NCI-H1092 treated with DMSO at 0.1 percent for 48 hours (cell line): Measurements from ENCODE around the gene PRR14L.
"Not testable (repeated sequence)": the region's sequence is repeated elsewhere in the genome, so short reads cannot be mapped to it uniquely, and the experiment has no call there.

Experiments
- DNase-seq: peaks from one replicate; lab custom pipeline; 2025; lab: John Stamatoyannopoulos, UW

PRR14L gene

GRCh38 chr22:31682751-31683150 lies 67.2 kb downstream of the PRR14L start:
- no peak for DNase-seq

DNA sequence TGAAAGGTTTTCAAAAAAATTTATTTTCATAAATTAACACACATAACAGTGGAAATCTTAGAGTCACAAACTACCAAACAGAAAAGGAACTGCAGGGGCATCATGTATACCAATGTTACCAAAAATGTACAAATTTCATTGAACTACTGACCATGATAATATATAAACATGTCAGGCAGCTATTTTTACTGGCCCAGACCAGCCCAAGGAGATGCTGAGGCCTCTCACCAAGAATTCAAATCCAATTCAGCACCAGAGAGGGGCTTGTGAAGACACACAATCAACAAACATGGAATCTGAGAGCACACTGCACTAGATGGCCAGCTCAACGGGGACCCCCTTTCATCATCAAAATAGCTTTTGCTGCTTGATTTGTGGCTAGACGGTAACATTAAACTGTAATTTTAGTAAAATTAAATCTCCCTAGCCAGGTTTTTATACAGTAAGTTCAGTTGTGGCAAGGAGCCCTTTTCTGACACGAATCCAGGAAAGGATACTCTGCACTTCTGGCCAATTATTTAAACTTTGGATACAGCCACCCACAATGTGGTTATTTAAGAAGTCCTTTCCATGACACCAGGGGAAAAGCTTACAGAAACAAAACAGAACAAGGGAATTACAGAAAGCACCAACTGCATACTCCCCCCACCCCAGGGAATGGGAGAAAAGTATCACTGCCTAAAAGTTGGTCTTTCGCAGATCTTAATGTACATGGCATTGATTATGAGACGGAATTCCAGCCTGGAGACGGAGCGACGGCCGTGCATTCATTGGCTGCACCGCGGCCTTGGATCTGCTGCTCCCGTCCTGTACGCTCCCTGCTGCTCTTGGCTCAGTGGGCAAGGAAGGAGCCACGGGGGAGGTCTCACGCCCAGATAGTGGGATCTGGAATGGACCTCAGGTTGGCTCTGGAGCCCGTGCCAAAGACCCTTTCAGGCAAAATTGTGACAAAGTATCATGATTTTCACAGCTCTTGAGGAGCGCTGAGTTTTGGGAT lies 68.3 kb downstream of the PRR14L start:
- DNase-seq: no peak

GRCh38 chr22:31680861-31681341 lies 69.0 kb downstream of the PRR14L start:
- DNase-seq: no peak

- DNase-seq: no peak
These were observed 71.2 kb downstream of the PRR14L start for GRCh38 chr22:31678748-31679147.

DNA sequence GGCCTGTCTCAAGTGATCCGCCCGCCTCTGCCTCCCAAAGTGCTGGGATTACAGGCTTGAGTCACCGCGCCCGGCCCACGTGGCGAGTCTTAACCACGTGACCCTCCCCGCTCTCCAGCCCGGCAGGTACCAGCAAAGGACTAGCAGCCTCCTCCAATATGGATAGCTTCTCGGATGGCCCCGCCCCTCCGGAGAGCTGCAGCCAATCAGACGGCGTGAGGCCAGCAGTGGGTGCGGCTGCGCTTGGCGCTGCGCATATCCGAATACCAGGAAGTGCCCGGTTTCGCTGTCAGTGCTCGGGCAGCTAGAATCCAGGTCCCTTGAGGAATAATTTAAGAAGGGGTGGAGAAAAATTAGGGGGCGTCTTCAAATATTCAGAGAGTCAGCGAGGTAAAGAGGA lies 73.2 kb downstream of the PRR14L start:
- no peak for DNase-seq

- not testable (repeated sequence) for DNase-seq
These were observed 75.7 kb downstream of the PRR14L start for GRCh38 chr22:31674219-31674618.

GRCh38 chr22:31668849-31669248 lies 81.1 kb downstream of the PRR14L start:
- not testable (repeated sequence) for DNase-seq

DNA sequence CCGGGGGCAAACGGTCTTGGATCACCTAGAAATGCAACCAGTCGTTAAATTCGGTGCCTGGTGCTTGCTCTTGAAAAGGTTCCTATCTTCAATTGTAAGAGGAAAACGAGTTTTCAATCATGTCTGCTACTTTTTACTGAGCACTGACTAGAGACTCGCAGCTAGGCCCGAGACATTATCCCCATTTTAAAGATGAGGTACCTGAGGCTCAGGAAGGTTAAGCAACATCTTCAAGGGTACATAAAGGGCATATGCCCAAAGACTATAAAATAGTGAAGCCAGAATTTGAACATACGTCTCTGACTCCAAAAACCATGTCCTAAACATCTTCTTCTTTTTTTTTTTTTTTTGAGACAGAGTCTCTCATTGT lies 87.3 kb downstream of the PRR14L start:
- no peak for DNase-seq

DNA sequence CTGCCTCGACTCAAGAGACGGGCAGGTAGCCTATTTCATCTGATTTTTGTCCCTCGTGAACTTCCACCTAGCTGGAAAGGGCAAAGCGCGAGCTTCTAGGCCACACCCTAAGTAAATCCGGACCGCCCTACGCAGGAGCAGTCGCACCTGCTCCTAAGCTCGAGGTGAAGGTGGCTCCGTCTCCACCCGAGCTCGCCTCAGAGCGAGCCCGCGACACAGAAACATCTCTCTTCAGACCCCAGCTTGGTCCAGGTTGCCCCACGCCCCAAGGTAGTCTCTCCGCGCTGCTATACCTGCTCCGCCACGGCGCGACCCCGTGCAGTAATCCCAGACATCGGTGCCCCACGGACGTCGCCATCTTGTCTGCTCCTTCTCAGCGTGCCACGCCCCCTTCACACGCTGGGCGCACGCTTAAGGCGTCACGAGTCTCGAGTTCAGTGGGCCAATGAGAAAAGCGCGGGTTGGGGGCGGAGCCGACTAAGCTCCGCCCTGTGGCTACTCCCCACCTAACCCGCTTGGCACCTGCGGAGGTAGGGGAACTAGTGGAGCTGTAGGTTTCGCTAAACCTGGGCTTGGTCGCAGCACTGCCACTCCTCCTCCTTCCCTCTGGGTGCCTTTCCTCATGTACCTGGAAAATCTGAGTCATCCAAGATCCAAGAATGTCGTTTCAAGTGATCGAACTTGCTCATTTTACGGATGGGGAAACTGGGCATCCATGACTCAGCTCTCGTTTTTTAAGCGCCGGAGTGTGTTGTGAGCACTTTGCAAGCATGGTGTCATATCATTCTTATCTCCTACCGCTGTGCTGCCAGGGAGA lies 87.9 kb downstream of the PRR14L start, which contains the start of gene PISD:
Gene PISD (minus strand): TSS at position 365 of the 817 bp plus-strand sequence. CDS start 7 bp downstream, at position 358.
- peak; percentile 95 for DNase-seq

DNA sequence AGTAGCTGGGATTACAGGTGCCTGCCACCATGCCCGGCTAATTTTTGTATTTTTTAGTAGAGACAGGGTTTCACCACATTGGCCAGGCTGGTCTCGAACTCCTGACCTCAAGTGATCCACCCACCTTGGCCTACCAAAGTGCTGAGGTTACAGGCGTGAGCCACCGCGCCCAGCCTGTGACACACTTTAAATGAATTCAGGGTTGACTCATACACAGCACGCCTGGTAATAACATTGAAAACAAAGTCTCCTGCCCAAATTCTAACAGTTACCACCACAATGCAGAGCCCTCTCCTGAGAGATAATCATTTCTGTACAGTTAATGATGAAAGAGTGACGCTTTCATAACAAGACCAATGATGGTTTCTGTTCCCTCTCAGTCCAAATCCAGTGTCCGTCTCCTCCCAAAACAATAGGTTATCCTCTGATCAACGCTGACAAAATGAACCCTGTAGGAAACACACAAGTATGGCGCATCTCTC lies 89.0 kb downstream of the PRR14L start:
- not testable (repeated sequence) for DNase-seq

DNA sequence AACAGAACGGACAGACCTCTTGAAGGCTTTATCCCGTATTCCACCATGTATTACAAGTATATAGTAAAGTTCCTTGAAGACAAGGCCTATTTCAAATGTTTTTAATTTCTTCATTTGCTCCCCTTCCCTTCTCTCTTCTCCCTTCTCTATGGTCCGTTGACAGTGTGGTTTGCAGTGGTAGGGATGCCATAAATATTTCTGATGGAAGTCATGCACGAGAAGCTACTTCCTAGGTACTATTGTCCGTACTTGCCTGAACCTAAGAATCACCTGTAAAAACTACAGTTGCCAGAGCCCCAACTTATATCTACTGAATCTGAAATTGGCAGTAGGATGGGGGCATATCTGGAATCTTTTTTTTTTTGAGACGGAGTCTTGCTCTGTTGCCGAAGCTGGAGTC lies 90.7 kb downstream of the PRR14L start:
- no peak for DNase-seq

- DNase-seq: no peak
These were observed 95.5 kb downstream of the PRR14L start for GRCh38 chr22:31654408-31654807.

DNA sequence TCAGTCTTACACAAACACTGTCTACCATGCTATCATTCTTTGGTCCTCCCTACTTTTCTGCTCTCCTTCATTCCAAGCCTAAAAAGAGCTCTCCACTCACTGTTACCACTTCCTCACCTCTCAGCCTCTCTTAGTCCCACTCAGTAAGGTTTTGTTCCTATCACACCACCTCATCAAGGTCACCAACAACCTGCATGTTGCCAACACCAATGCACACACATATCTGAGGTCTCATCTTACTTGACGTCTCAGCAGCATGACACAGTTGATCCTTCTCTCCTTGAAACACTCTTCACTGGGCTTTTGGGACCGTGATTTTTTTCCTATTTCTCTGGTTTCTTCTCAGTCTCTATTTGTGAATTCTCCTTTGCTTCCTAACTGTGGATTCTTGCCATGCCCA lies 96.0 kb downstream of the PRR14L start:
- no peak for DNase-seq

GRCh38 chr22:31652911-31653684 lies 96.8 kb downstream of the PRR14L start:
- DNase-seq: peak; percentile 3

DNA sequence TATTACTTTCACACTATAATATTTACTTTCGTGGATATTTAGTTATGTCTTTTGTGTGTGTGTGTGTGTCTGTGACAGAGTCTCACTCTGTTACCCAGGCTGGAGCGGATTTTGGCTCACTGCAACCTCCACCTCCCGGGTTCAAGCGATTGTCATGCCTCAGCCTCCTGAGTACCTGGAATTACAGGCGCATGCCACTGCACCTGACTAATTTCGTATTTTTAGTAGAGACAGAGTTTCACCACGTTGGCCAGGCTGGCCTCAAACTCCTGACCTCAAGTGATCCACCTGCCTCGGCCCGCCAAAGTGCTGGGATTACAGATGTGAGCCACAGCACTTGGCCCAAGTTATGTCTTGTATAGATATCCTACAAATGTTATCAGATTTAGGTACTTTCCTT lies 97.8 kb downstream of the PRR14L start:
- no peak for DNase-seq

- no peak for DNase-seq
These were observed 98.3 kb downstream of the PRR14L start for GRCh38 chr22:31651664-31652063.

- DNase-seq: no peak
These were observed 99.5 kb downstream of the PRR14L start for GRCh38 chr22:31650391-31650790.

DNA sequence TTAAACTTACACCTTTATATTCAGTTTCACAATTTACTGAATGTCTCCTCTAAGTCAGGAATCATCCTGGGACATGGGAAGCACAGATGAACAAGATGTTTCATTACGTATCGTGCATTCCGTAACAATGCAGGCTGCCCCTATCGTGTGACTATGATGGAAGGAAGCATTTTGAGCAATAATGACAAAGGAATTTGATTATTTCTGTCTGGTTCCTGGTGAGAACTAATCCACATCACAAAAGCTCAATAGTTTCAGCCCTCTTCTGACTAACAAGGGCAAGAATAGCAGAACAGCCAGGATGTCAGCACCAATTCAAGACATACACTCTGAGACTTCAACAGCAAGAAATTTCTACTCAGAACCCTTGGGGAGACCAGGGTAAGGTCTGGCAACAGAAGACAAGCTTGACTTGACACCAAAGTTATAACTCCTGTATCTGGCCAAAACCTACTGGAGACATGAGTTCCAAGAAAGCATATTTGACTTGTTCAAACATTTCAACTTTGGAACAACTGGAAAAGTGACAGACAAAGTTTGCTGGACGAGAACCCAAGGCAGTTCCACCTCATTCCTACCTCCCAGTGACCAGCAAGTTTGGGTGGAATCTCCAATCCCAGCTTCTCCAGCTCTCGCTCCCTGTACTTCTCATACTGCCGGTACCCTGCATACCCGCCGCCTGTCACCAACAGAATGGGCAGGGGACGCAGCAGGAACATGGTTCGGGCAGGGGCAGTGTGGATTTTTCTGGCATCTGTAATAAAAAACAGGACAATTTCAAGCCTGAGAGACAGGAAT lies 102.2 kb downstream of the PRR14L start:
- no peak for DNase-seq

DNA sequence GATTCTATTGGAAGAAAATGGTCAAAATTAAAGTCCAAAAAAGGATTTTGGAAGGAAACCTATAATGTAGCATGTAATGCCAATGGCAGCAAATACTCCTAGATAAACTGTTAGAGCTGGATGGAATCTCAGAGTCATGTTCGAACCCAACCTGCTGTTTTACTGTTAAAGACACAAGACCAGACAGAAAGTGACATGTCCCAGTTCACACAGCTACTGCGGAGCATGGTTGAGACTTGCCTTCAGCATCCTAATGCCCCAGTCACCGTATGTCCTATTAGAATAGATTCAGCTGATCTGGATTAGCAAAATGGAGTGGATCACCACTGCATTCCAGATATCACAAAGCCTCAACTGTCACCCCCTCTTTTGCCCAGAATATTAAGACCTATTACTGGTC lies 102.9 kb downstream of the PRR14L start:
- no peak for DNase-seq

- DNase-seq: no peak
These were observed 103.5 kb downstream of the PRR14L start for GRCh38 chr22:31646186-31647019.
